ENCODE data around the gene KCNJ4. TPM values are rescaled to one million over a fixed set of nuclear protein-coding genes. Genes with fewer than 3 reads are reported as not detected.

The KCNJ4 gene
- total RNA-seq, 4 donors from 2014 or later = 0.63 to 1.6 (median 1.1) TPM

- 52 to 57% methylated on average over 6 to 9 of the region's 9 CpGs for WGBS, 2 donors
- Histone ChIP-seq H3K4me3 (no peak overlapping the region), H3K27ac (no peak overlapping the region), H3K9me3 (no peaks in the 10 kb centered on the region), H3K27me3 (peaks cover 0 to 41% of the 10 kb centered on the region in 2 donors), H3K36me3 (no peaks in the 10 kb centered on the region), H3K4me1 (no peaks in the 10 kb centered on the region)
- DNase-seq (ENCODE audit: low spot score in 2 of 2) = no peak
- TF ChIP-seq CTCF (IDR thresholded peaks at IDR 0.05) (no peak), POLR2A (IDR thresholded peaks at IDR 0.05) (no peak), EP300 (IDR thresholded peaks at IDR 0.05) (no peak)
Observed at GRCh38 chr22:38446018-38446601, 8.9 kb downstream of the KCNJ4 start.

DNA sequence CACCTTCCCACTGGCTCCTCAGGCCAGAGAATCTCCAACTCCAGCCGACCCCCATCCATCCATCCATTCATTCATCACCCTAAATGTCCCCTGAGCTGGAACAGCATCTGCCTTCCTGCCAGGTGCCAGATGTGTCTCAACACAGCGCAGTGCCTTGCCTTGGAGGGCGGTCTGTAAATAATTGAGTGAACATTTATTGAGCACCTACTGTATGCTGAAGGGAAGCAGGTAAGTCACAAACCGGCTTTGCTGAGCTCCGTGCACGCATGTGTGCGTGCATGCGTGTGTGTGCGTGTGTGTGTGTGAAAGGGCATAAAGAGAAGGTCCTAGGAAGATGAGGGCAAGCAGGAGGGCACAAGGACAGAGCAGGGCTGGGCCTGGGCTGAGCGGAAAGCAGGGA is 10.2 kb downstream of the KCNJ4 start:
- Histone ChIP-seq H3K4me3 (no peak overlapping the region), H3K27ac (no peak overlapping the region), H3K27me3 (peaks cover 0 to 44% of the 10 kb centered on the region in 2 donors), H3K9me3 (no peaks in the 10 kb centered on the region), H3K4me1 (no peaks in the 10 kb centered on the region), H3K36me3 (no peaks in the 10 kb centered on the region)
- no peak for TF ChIP-seq POLR2A (IDR thresholded peaks at IDR 0.05)
- TF ChIP-seq EP300 (IDR thresholded peaks at IDR 0.05) = no peak
- no peak for TF ChIP-seq CTCF (IDR thresholded peaks at IDR 0.05)
- DNase-seq (ENCODE audit: low spot score in 2 of 2) = no peak
- WGBS, 2 donors = 85 to 90% methylated on average over 10 of the region's 10 CpGs

DNA sequence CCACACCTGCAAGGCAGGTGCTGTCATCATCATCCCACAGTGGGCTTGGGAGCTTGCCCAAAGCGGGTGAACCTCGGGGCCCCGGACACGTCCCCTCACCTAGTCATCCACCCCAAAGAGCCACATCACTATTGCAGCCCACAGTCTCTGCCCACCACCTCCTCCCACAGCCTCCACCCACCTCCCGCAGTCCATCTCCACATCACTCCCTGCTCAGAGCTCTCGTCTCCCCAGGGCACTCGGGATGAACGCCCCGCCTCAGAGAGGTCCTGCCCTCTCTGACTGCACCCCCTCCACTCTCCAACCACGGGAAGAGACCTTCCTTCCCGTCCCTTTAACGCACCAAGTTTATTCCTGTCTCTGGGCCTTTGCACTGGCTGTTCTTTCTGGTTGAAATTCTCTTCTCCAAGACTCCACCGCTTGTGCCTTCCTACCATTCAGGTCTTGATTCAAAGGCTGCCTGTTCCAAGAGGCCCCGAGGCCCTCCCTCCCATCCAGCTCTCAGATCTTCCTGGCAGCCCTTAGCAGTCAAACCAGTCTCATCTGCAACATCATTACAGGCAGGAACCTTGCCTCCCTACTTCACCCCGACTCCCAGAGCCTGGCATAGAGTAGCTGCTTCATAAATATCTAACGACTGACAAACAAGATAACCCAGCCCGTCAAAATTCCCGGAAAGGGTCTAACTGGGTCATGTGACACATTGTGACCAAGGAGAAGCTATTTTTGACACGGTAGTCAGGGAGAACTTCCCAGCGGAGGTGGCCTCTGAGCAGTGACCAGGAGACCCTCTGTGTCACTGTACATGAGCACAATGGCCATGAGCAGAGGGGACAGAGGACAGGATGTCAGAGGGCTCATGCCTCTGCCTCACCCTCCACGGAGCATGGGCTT is 11.1 kb downstream of the KCNJ4 start:
- no peaks in the 10 kb centered on the region for H3K9me3 ChIP-seq
- no peak for DNase-seq (ENCODE audit: low spot score in 2 of 2)
- 55 to 60% methylated on average over 21 of the region's 21 CpGs for WGBS, 2 donors
- no peak overlapping the region for H3K4me3 ChIP-seq
- H3K27me3 ChIP-seq = peaks cover 0 to 36% of the 10 kb centered on the region in 2 donors
- no peak for TF ChIP-seq CTCF (IDR thresholded peaks at IDR 0.05)
- no peak for TF ChIP-seq EP300 (IDR thresholded peaks at IDR 0.05)
- no peak for TF ChIP-seq POLR2A (IDR thresholded peaks at IDR 0.05)
- no peaks in the 10 kb centered on the region for H3K36me3 ChIP-seq
- no peak overlapping the region for H3K27ac ChIP-seq
- no peaks in the 10 kb centered on the region for H3K4me1 ChIP-seq

DNA sequence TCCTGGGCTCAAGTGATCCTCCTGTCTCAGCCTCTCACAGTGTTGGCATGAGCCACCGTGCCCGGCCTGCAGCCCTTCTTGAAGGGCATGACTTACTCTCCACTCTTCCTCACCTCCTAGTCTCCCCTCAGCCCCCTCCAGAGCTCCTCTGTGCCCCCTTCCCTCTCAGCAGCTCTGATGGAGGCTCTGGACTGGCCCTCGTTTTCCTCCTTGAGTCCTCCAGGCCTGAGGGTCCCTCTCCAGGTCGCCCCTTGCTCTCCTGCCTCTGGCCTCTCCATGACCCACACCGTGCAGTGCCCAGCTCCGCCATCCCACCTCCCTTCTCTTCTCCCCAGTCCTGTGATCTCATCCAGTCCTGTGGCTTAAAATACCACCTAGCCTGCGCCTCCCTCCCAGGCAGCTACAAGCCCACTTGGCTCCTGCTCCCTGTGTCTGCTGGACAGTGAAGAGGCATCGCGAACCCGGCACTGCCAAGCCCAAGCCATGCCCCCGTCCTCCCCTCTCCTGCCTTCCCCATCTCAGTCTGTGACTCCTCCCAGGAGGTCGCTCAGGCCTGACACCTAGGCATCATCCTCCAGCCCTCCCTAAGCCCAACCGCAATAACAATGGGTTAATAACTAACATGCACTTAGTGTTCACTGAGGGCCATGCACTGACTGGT is 11.9 kb downstream of the KCNJ4 start:
- TF ChIP-seq CTCF (IDR thresholded peaks at IDR 0.05) = no peak
- TF ChIP-seq EP300 (IDR thresholded peaks at IDR 0.05) = no peak
- TF ChIP-seq POLR2A (IDR thresholded peaks at IDR 0.05) = no peak
- DNase-seq (ENCODE audit: low spot score in 2 of 2) = no peak
- Histone ChIP-seq H3K4me1 (no peaks in the 10 kb centered on the region), H3K27me3 (peaks cover 0 to 31% of the 10 kb centered on the region in 2 donors), H3K4me3 (no peak overlapping the region), H3K9me3 (no peaks in the 10 kb centered on the region), H3K36me3 (no peaks in the 10 kb centered on the region), H3K27ac (no peak overlapping the region)
- WGBS, 2 donors = 62 to 65% methylated on average over 13 of the region's 13 CpGs

Measured in tibial nerve (tissue), 4 donors.